UCSD-AML1 (cell line): ENCODE measurements around the gene COBL.

Source experiments
- DNase-seq: peaks from one replicate; lab custom pipeline; 2025; ENCODE audit not compliant: unreplicated experiment; lab: John Stamatoyannopoulos, UW

Gene COBL

GRCh38 chr7:51326656-51327286 lies 10.2 kb upstream of the COBL start:
- no peak for DNase-seq

- DNase-seq: no peak
Measured at GRCh38 chr7:51325908-51326307, 9.3 kb upstream of the COBL start.

- no peak for DNase-seq
Measured at GRCh38 chr7:51325261-51325676, 8.7 kb upstream of the COBL start.

- no peak for DNase-seq
Measured at GRCh38 chr7:51324206-51324898, 7.7 kb upstream of the COBL start.

- DNase-seq: no peak
Measured at GRCh38 chr7:51321961-51322515, 5.4 kb upstream of the COBL start.

- no peak for DNase-seq
Measured at GRCh38 chr7:51318886-51319579, 2.4 kb upstream of the COBL start.

- no peak for DNase-seq
Measured at GRCh38 chr7:51318001-51318400, 1.4 kb upstream of the COBL start.

- no peak for DNase-seq
Measured at GRCh38 chr7:51317582-51317910, 937 bp upstream of the COBL start.

- no peak for DNase-seq
Measured at GRCh38 chr7:51316262-51316665, 345 bp downstream of the COBL start.

- DNase-seq: no peak
Measured at GRCh38 chr7:51315393-51316261, 982 bp downstream of the COBL start.

- no peak for DNase-seq
Measured at GRCh38 chr7:51314726-51315125, 1.9 kb downstream of the COBL start.

GRCh38 chr7:51313738-51314425 lies 2.7 kb downstream of the COBL start:
- no peak for DNase-seq

GRCh38 chr7:51312951-51313737 lies 3.5 kb downstream of the COBL start:
- no peak for DNase-seq

GRCh38 chr7:51311166-51311565 lies 5.4 kb downstream of the COBL start:
- no peak for DNase-seq

GRCh38 chr7:51310131-51310583 lies 6.5 kb downstream of the COBL start:
- no peak for DNase-seq

- no peak for DNase-seq
Measured at GRCh38 chr7:51309361-51310130, 7.1 kb downstream of the COBL start.

- DNase-seq: no peak
Measured at GRCh38 chr7:51308696-51309095, 7.9 kb downstream of the COBL start.

- no peak for DNase-seq
Measured at GRCh38 chr7:51308265-51308664, 8.3 kb downstream of the COBL start.

GRCh38 chr7:51307651-51308210 lies 8.9 kb downstream of the COBL start:
- no peak for DNase-seq
